ENCODE measurements around the gene MAMDC4. TPM values are rescaled to one million over a fixed set of nuclear protein-coding genes. Genes with fewer than 3 reads are reported as not detected.
A peak's percentile ranks its signal among the peaks of the same experiment; 100 is the strongest.

MAMDC4 gene
- total and polyA plus RNA-seq, 12 donors, result 0.57 to 30.6 (median 5.3) TPM

DNA sequence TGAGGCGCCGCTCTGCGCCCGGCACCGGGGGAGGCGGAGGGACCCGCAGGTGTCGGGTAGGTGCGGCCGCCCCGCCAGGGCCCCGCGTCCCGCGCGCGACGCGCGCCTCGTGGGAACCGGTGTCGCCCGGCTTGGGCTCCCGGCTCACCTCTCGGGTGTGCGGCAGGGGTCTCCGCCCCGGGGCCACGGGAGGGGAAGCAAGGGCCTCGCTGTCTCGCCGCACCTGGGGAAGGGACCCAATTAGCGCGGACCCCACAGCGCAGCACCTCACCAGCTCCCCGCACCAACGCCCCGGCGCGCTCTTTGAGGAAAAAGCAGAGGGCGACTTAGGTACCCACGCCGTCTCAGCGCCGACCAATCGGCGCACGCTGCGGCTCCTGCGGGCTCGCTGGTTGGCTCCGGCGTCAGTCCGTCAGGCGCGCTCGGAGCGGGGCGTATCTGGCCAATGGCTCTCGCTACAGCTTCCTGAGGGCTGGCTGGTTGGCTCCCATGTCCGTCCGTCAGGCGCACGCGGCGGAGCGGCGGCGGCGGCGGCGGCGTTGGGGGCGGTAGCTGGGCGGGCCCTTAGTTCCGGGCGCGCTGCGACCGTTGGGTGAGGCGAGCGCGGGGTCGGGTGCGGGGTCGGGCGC lies 33.9 kb downstream of the MAMDC4 start, which contains the start of gene TRAF2:
TSS of gene TRAF2 (plus strand) at position 567 of the 629 bp plus-strand sequence. CDS start 12,225 bp downstream, outside the sequence.
- TF ChIP-seq, protein P1, sequence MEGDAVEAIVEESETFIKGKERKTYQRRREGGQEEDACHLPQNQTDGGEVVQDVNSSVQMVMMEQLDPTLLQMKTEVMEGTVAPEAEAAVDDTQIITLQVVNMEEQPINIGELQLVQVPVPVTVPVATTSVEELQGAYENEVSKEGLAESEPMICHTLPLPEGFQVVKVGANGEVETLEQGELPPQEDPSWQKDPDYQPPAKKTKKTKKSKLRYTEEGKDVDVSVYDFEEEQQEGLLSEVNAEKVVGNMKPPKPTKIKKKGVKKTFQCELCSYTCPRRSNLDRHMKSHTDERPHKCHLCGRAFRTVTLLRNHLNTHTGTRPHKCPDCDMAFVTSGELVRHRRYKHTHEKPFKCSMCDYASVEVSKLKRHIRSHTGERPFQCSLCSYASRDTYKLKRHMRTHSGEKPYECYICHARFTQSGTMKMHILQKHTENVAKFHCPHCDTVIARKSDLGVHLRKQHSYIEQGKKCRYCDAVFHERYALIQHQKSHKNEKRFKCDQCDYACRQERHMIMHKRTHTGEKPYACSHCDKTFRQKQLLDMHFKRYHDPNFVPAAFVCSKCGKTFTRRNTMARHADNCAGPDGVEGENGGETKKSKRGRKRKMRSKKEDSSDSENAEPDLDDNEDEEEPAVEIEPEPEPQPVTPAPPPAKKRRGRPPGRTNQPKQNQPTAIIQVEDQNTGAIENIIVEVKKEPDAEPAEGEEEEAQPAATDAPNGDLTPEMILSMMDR (IDR thresholded peaks at IDR 0.05), result no peak
- TF ChIP-seq POLR2A (IDR thresholded peaks at IDR 0.05), result no peak
- WGBS, 4 donors, result 0 to 1% (median 0%) methylated on average over 9 to 88 of the region's 88 CpGs
- intact Hi-C loops (cut with DNase I), result loop anchor here in 1 of 2 donors (10.0 kb wide), 1 partner anchor 59 kb away; the partner anchor contains the start of genes C8G and FBXW5

DNA sequence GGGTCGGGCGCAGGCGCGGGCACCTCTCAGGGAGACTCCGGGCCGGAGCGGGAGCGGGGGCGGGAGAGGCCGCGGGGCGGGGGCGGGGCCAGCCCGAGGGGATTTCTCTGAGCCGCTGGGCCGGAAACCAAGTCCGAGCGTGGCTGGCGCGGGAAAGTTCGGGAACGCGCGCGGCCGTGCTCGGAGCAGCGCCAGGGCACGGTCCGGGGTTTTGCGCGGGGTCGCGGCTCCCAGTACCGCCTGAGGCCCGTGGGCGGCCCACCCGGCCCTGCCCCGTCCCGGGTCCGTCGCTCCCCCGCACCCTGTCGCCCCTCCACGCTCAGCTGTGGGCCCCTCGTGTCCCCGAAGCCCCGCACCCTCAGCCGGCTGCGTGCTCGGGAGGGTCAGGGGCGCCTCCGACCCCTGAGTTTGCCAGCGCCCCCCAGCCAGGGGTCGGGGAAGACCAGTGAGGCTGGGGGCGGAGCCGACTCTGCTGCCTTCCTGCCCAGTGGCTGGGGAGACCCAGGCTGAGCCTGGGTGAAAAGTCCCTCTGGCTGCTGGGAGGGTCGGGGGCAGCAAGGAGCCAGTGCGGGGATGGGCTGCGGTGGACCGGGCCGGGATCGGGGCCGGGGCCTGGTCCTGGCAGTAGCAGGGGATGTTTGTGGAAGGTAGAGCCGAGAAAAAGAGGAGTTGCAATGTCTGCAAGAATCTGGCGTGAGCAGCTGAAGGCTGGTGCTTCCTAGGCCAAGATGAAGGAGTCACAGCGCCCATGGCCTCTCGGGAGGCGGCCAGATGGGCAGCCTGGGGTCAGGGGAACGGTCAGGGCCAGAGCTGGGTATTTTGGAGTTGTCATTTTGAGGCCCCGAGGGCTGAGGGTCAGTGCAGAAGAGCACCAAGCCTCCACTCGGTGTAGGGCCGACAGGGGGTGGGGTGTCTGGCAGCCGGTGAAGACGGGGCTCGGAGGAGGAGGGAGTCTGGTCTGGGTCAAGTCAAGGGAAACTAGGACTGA lies 34.8 kb downstream of the MAMDC4 start:
- Histone ChIP-seq H3K4me1 (replicated peaks in 1 of 2) (peaks cover 16 to 17% of the 10 kb centered on the region in 2 donors), H3K36me3 (replicated peaks in 1 of 2) (no peaks in the 10 kb centered on the region), H3K27me3 (no peaks in the 10 kb centered on the region), H3K27ac (peak overlapping the region; percentile 7 to 93 (median 70)), H3K4me3 (peak overlapping the region in 3 of 4 donors; percentile 54 to 68 (median 68)), H3K9me3 (replicated peaks in 1 of 3) (no peaks in the 10 kb centered on the region)
- TF ChIP-seq POLR2A (IDR thresholded peaks at IDR 0.05), result no peak
- TF ChIP-seq, protein P1 (IDR thresholded peaks at IDR 0.05), result peak in 1 of 6 experiments; percentile 4
- peak in 6 of 7 donors; percentile 40 to 58 (median 55) for DNase-seq
- WGBS, 4 donors, result 1 to 2% (median 1%) methylated on average over 15 to 71 of the region's 76 CpGs
- intact Hi-C loops (cut with DNase I), result loop anchor here in 1 of 2 donors (10.0 kb wide), 1 partner anchor 58 kb away; the partner anchor contains the start of genes C8G and FBXW5

More for the DNA sequence above, 33.9 kb downstream of the MAMDC4 start, which contains the start of gene TRAF2:
- peak within 1 kb of the TSS in 3 of 4 donors; percentile 54 to 68 (median 68) for H3K4me3 ChIP-seq
- peak; percentile 97 to 99 (median 98) for DNase-seq
- no peaks in the 10 kb centered on the region for H3K27me3 ChIP-seq
- H3K9me3 ChIP-seq (replicated peaks in 1 of 3), result no peaks in the 10 kb centered on the region
- H3K27ac ChIP-seq, result peak within 1 kb of the TSS; percentile 7 to 93 (median 70)
- H3K4me1 ChIP-seq (replicated peaks in 1 of 2), result peaks cover 16 to 20% of the 10 kb centered on the region in 2 donors
- H3K36me3 ChIP-seq (replicated peaks in 1 of 2), result no peaks in the 10 kb centered on the region

- Histone ChIP-seq H3K27ac (no peak overlapping the region), H3K4me1 (replicated peaks in 1 of 2) (peaks cover 8 to 12% of the 10 kb centered on the region in 2 donors), H3K36me3 (replicated peaks in 1 of 2) (no peaks in the 10 kb centered on the region), H3K27me3 (no peaks in the 10 kb centered on the region), H3K9me3 (replicated peaks in 1 of 3) (no peaks in the 10 kb centered on the region), H3K4me3 (no peak overlapping the region)
- TF ChIP-seq, protein P1 (IDR thresholded peaks at IDR 0.05), result no peak
- no peak for TF ChIP-seq POLR2A (IDR thresholded peaks at IDR 0.05)
- intact Hi-C loops (cut with DNase I), result loop anchor here in 1 of 2 donors (10.0 kb wide), 1 partner anchor 56 kb away; the partner anchor contains the start of genes C8G and FBXW5
- DNase-seq, result no peak
- 87 to 98% (median 88%) methylated on average over 3 to 8 of the region's 8 CpGs for WGBS, 4 donors
Measured at GRCh38 chr9:136888454-136888853, 36.3 kb downstream of the MAMDC4 start.

Measured in adrenal gland (tissue), 12 donors.